H1 (cell line): Measurements from ENCODE around the gene GLB1L2. TPM values are rescaled to one million over a fixed set of nuclear protein-coding genes. Genes with fewer than 3 reads are reported as not detected.

Experiments
- CTCF ChIA-PET: fragments of 300-600 bp; sonication (Branson Sonifier 250); formaldehyde crosslinking; loops from one replicate; lab custom pipeline; 2021; ENCODE audit not compliant: partially characterized antibody; lab: Charles Lee
- POLR2A ChIA-PET: fragments of 300-600 bp; sonication (Branson Sonifier 250); formaldehyde crosslinking; loops from one replicate; lab custom pipeline; 2021; ENCODE audit warnings: inconsistent platforms; ENCODE audit not compliant: partially characterized antibody; lab: Charles Lee
- DNase-seq, 2 experiments: peaks; one replicate each; pipeline versions ENCODE4 v3.0.0 to v3.0.0-alpha.2; 2010 to 2022; ENCODE audit warnings: low spot score in 2 of 2, low read depth in 1 of 2, mixed read lengths in 1 of 2
- FAIRE-seq: peaks from 2 replicates; lab custom pipeline; 2011; peaks lifted over from hg19 to GRCh38; lab: Jason Lieb, UNC
- H2AFZ ChIP-seq: 2 replicates; pipeline ENCODE4 v1.8.1; 2012; ENCODE audit warnings: low read length, inconsistent platforms
- H2AK5ac ChIP-seq: 2 replicates; pipeline ENCODE4 v1.6.1; 2013; ENCODE audit warnings: low read depth, low read length
- H2BK120ac ChIP-seq: replicated peaks from 2 replicates; pipeline ENCODE3; 2013; ENCODE audit warnings: low read depth, low read length, inconsistent platforms
- H2BK12ac ChIP-seq: 2 replicates; pipeline ENCODE4 v1.6.1; 2013; ENCODE audit warnings: low read depth, low read length
- H2BK15ac ChIP-seq: 2 replicates; pipeline ENCODE4 v1.6.1; 2013; ENCODE audit warnings: low read length
- H2BK20ac ChIP-seq: 2 replicates; pipeline ENCODE4 v1.6.1; 2013; ENCODE audit warnings: low read length
- H2BK5ac ChIP-seq: 2 replicates; pipeline ENCODE4 v1.6.1; 2013; ENCODE audit warnings: low read depth, low read length
- H3K14ac ChIP-seq: 2 replicates; pipeline ENCODE4 v1.6.1; 2013; ENCODE audit warnings: inconsistent platforms; ENCODE audit not compliant: insufficient read length
- H3K18ac ChIP-seq: 2 replicates; pipeline ENCODE4 v1.6.1; 2013; ENCODE audit warnings: low read length; ENCODE audit errors: extremely low read depth
- H3K23ac ChIP-seq: 2 replicates; pipeline ENCODE4 v1.6.1; 2013; ENCODE audit warnings: inconsistent platforms; ENCODE audit not compliant: insufficient read length
- H3K23me2 ChIP-seq: 2 replicates; pipeline ENCODE4 v1.6.1; 2013; ENCODE audit warnings: low read depth, low read length
- H3K27ac ChIP-seq: 2 replicates; pipeline ENCODE4 v1.6.1; 2011; ENCODE audit warnings: low read depth, low read length, inconsistent platforms
- H3K27me3 ChIP-seq, 4 experiments: replicated peaks in 1 of 4; 1 replicate in 1 of 4; 2 replicates in 3 of 4; pipeline versions ENCODE4 v1.6.1 to v1.8.1; 2011 to 2013; ENCODE audit warnings: low read length in 3 of 4, mild to moderate bottlenecking in 3 of 4, inconsistent platforms in 2 of 4, mixed read lengths in 2 of 4, moderate library complexity in 1 of 4; ENCODE audit not compliant: control insufficient read depth in 3 of 4, insufficient read depth in 3 of 4; ENCODE audit errors: extremely low read depth in 1 of 4
- H3K36me3 ChIP-seq, 4 experiments: 2 replicates each; pipeline versions ENCODE4 v1.6.1 to v1.8.1; 2011 to 2013; ENCODE audit warnings: mild to moderate bottlenecking in 4 of 4, low read length in 3 of 4, moderate library complexity in 2 of 4, control low read depth in 1 of 4, inconsistent platforms in 1 of 4; ENCODE audit not compliant: insufficient read depth in 4 of 4, control insufficient read depth in 2 of 4
- H3K4ac ChIP-seq: replicated peaks from 2 replicates; pipeline ENCODE3; 2013; ENCODE audit warnings: low read length, low read depth, mixed read lengths, inconsistent platforms; ENCODE audit not compliant: insufficient read length
- H3K4me1 ChIP-seq, 4 experiments: replicated peaks in 1 of 4; 1 replicate in 1 of 4; 2 replicates in 3 of 4; pipeline versions ENCODE4 v1.6.1 to v1.8.1; 2011 to 2013; ENCODE audit warnings: low read length in 3 of 4, inconsistent platforms in 2 of 4, mixed read lengths in 1 of 4; ENCODE audit not compliant: insufficient read depth in 4 of 4, control insufficient read depth in 3 of 4
- H3K4me2 ChIP-seq, 2 experiments: 2 replicates each; pipeline versions ENCODE4 v1.6.1 to v1.8.1; 2011 to 2013; ENCODE audit warnings: low read depth in 2 of 2, low read length in 2 of 2, control low read depth in 1 of 2, inconsistent platforms in 1 of 2, mild to moderate bottlenecking in 1 of 2; ENCODE audit not compliant: insufficient read depth in 1 of 2
- H3K4me3 ChIP-seq, 4 experiments: fragments of 200-600, 300-600 bp in 1 of 4; sonication (generic), shearing (Covaris generic), sonication (Bioruptor Twin) in 1 of 4; 2 replicates each; pipeline versions ENCODE4 v1.5.1 to v1.8.1; 2011 to 2016; ENCODE audit warnings: low read length in 4 of 4, low read depth in 3 of 4, control low read depth in 2 of 4, inconsistent platforms in 2 of 4, mild to moderate bottlenecking in 2 of 4, mixed read lengths in 1 of 4, moderate library complexity in 1 of 4; ENCODE audit not compliant: insufficient read depth in 2 of 4; ENCODE audit errors: extremely low read depth in 1 of 4
- H3K56ac ChIP-seq: replicated peaks from 2 replicates; pipeline ENCODE3; 2013; ENCODE audit warnings: low read depth, mild to moderate bottlenecking, mixed read lengths, low read length, inconsistent platforms; ENCODE audit not compliant: insufficient read length
- H3K79me1 ChIP-seq: 2 replicates; pipeline ENCODE4 v1.6.1; 2013; ENCODE audit warnings: low read depth, low read length, control low read depth
- H3K79me2 ChIP-seq, 2 experiments: 2 replicates each; pipeline versions ENCODE4 v1.6.1 to v1.8.1; 2012 to 2013; ENCODE audit warnings: low read length in 2 of 2, mild to moderate bottlenecking in 2 of 2, inconsistent platforms in 1 of 2; ENCODE audit not compliant: insufficient read depth in 2 of 2, control insufficient read depth in 1 of 2
- H3K9ac ChIP-seq, 4 experiments: replicated peaks in 1 of 4; 1 replicate in 1 of 4; 2 replicates in 3 of 4; pipeline versions ENCODE4 v1.6.1 to v1.8.1; 2011 to 2013; ENCODE audit warnings: low read depth in 3 of 4, low read length in 3 of 4, control low read depth in 2 of 4, mild to moderate bottlenecking in 2 of 4, moderate library complexity in 2 of 4, inconsistent platforms in 1 of 4; ENCODE audit errors: extremely low read depth in 1 of 4
- H3K9me3 ChIP-seq, 2 experiments: 2 replicates each; pipeline versions ENCODE4 v1.6.1 to v1.8.1; 2012 to 2013; ENCODE audit warnings: mild to moderate bottlenecking in 2 of 2, moderate library complexity in 2 of 2, control low read depth in 1 of 2, inconsistent platforms in 1 of 2, low read depth in 1 of 2, low read length in 1 of 2, mixed read lengths in 1 of 2; ENCODE audit not compliant: insufficient read depth in 2 of 2
- H4K20me1 ChIP-seq, 2 experiments: replicated peaks in 1 of 2; 2 replicates each; pipeline versions ENCODE3 to v1.8.1; 2011 to 2013; ENCODE audit warnings: inconsistent platforms in 2 of 2, low read length in 2 of 2, mild to moderate bottlenecking in 1 of 2; ENCODE audit not compliant: insufficient read depth in 2 of 2, control insufficient read depth in 1 of 2
- H4K5ac ChIP-seq: 2 replicates; pipeline ENCODE4 v1.6.1; 2013; ENCODE audit warnings: low read length, low read depth, mixed read lengths, inconsistent platforms; ENCODE audit not compliant: insufficient read length
- H4K8ac ChIP-seq: 2 replicates; pipeline ENCODE4 v1.8.0; 2013; ENCODE audit warnings: mild to moderate bottlenecking, moderate library complexity, low read length, inconsistent platforms; ENCODE audit not compliant: insufficient read depth; ENCODE audit errors: extremely low read depth
- H4K91ac ChIP-seq: replicated peaks from 2 replicates; pipeline ENCODE3; 2013; ENCODE audit warnings: low read length, mixed read lengths, inconsistent platforms; ENCODE audit not compliant: insufficient read length
- ATF2 ChIP-seq: IDR thresholded peaks from 2 replicates; pipeline ENCODE4 v1.6.1; 2012; ENCODE audit warnings: low read length, inconsistent platforms
- CHD1 ChIP-seq: IDR thresholded peaks from 2 replicates; pipeline ENCODE4 v1.6.1; 2012; ENCODE audit warnings: low read depth, low read length, improper control_type of control experiment
- CREB1 ChIP-seq: IDR thresholded peaks from 2 replicates; pipeline ENCODE4 v1.6.1; 2012; ENCODE audit warnings: inconsistent platforms
- EZH2 ChIP-seq: fragments of 200-600 bp; sonication (generic); IDR thresholded peaks from 2 replicates; pipeline ENCODE4 v1.7.1; 2012; ENCODE audit warnings: low read depth, mild to moderate bottlenecking, moderate library complexity, low read length, inconsistent platforms; ENCODE audit not compliant: severe bottlenecking
- RFX5 ChIP-seq: IDR thresholded peaks from 2 replicates; pipeline ENCODE4 v1.6.1; 2011; ENCODE audit warnings: low read depth, low read length, improper control_type of control experiment, borderline replicate concordance
- TCF12 ChIP-seq: IDR thresholded peaks from 2 replicates; pipeline ENCODE4 v1.6.1; 2011; ENCODE audit warnings: low read depth, mild to moderate bottlenecking, low read length
- TEAD4 ChIP-seq: IDR thresholded peaks from 2 replicates; pipeline ENCODE4 v1.6.1; 2012; ENCODE audit warnings: low read depth, low read length, inconsistent platforms, mixed read lengths
- WGBS, 2 experiments: shearing (Covaris generic) in 1 of 2; methylation state at CpG; one replicate each; pipeline versions ENCODE4 v1.1.6 to v1.1.7; 2013 to 2015; ENCODE audit warnings: low lambda C conversion rate in 2 of 2, mixed read lengths in 2 of 2, inconsistent platforms in 1 of 2, low coverage in 1 of 2, missing lambda C conversion rate in 1 of 2; ENCODE audit not compliant: insufficient replicate concordance in 2 of 2, insufficient coverage in 1 of 2, insufficient read length in 1 of 2; ENCODE audit errors: extremely low coverage in 1 of 2, missing lambda C conversion rate in 1 of 2; 5-methylcytosine and 5-hydroxymethylcytosine counted together
- polyA plus RNA-seq, 7 experiments: library from polyadenylated mRNA; depleted of rRNA in 3 of 7; stranded (reverse) in 5 of 7; unstranded in 2 of 7; fragments of >200 nt in 5 of 7; fragments of 200-250 nt in 2 of 7; gene quantifications; 1 replicate in 5 of 7; 2 replicates in 1 of 7; 4 replicates in 1 of 7; pipeline versions ENCODE4 v1.2.1 to v1.2.3, GENCODE V29; 2011 to 2013; ENCODE audit warnings: missing spikeins in 2 of 7, mixed read lengths in 2 of 7
- total RNA-seq: library from RNA; stranded (reverse); fragmentation: NEBNext Ultra II Directional; extraction: Animal tissue kit (Norgen Biotek cat#: 25700); gene quantifications from 2 replicates; pipeline ENCODE4 v1.2.1, GENCODE V29; 2021
- TF ChIP-seq, protein P1 (sequence below), 3 experiments: IDR thresholded peaks; 1 replicate in 2 of 3; 2 replicates in 1 of 3; pipeline versions ENCODE4 v1.5.1 to v1.6.1; 2011; ENCODE audit warnings: low read length in 3 of 3, mild to moderate bottlenecking in 3 of 3, inconsistent platforms in 2 of 3, low read depth in 1 of 3, moderate library complexity in 1 of 3; ENCODE audit not compliant: insufficient read depth in 1 of 3; ENCODE audit errors: control extremely low read depth in 1 of 3
- TF ChIP-seq, protein P2 (sequence below): IDR thresholded peaks from 2 replicates; pipeline ENCODE4 v1.6.1; 2011; ENCODE audit warnings: low read length, improper control_type of control experiment

The GLB1L2 gene
- total and polyA plus RNA-seq, 2 of the 8 experiments (the other 6 are each of a cell fraction or from before 2014, with no cell fraction given) = 4.4 to 7.9 TPM

GRCh38 chr11:134339756-134340155 lies 8.0 kb downstream of the GLB1L2 start:
- H3K56ac ChIP-seq = no peak overlapping the region
- ChIA-PET POLR2A (no interaction called here), CTCF (interaction anchor here (0.7 to 1.3 kb wide), 3 partner anchors 20 to 97 kb away, joined by 3 read pairs; no protein-coding TSS in a partner anchor)
- no peaks in the 10 kb centered on the region for H3K9me3 ChIP-seq
- H3K79me2 ChIP-seq = no peaks in the 10 kb centered on the region
- H3K4me1 ChIP-seq = no peaks in the 10 kb centered on the region
- no peak overlapping the region for H3K23ac ChIP-seq
- WGBS, 2 experiments = 85% methylated on average over 4 of the region's 4 CpGs; no CpG with 5 or more reads in 1 of the 2 experiments
- H2BK12ac ChIP-seq = no peak overlapping the region
- H3K27ac ChIP-seq = no peak overlapping the region
- H4K91ac ChIP-seq = no peak overlapping the region
- H3K9ac ChIP-seq = no peak overlapping the region
- H2BK5ac ChIP-seq = no peak overlapping the region
- no peak overlapping the region for H3K18ac ChIP-seq
- no peak overlapping the region for H3K4me3 ChIP-seq
- H2BK120ac ChIP-seq = no peak overlapping the region
- H2BK20ac ChIP-seq = no peak overlapping the region
- no peaks in the 10 kb centered on the region for H3K23me2 ChIP-seq
- no peaks in the 10 kb centered on the region for H4K20me1 ChIP-seq
- no peaks in the 10 kb centered on the region; a peak in 1 of 7 replicates for H3K27me3 ChIP-seq
- no peak overlapping the region for H2AK5ac ChIP-seq
- no peak overlapping the region for H4K8ac ChIP-seq
- H3K36me3 ChIP-seq = no peaks in the 10 kb centered on the region
- no peak overlapping the region for H3K14ac ChIP-seq
- H3K4me2 ChIP-seq = no peak overlapping the region
- H3K4ac ChIP-seq = no peak overlapping the region
- no peak overlapping the region for H4K5ac ChIP-seq
- H3K79me1 ChIP-seq = no peaks in the 10 kb centered on the region
- H2AFZ ChIP-seq = no peak overlapping the region
- FAIRE-seq (no peak), DNase-seq (no peak)
- no peak overlapping the region for H2BK15ac ChIP-seq
- TF ChIP-seq, protein P1, sequence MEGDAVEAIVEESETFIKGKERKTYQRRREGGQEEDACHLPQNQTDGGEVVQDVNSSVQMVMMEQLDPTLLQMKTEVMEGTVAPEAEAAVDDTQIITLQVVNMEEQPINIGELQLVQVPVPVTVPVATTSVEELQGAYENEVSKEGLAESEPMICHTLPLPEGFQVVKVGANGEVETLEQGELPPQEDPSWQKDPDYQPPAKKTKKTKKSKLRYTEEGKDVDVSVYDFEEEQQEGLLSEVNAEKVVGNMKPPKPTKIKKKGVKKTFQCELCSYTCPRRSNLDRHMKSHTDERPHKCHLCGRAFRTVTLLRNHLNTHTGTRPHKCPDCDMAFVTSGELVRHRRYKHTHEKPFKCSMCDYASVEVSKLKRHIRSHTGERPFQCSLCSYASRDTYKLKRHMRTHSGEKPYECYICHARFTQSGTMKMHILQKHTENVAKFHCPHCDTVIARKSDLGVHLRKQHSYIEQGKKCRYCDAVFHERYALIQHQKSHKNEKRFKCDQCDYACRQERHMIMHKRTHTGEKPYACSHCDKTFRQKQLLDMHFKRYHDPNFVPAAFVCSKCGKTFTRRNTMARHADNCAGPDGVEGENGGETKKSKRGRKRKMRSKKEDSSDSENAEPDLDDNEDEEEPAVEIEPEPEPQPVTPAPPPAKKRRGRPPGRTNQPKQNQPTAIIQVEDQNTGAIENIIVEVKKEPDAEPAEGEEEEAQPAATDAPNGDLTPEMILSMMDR (IDR thresholded peaks at IDR 0.05; ENCODE audit: control extremely low read depth in 1 of 3, insufficient read depth in 1 of 3, low read depth in 1 of 3, low read length in 3 of 3) = no peak
- TF ChIP-seq CHD1 (no peak), EZH2 (no peak), ATF2 (no peak), CREB1 (no peak), TCF12 (no peak), RFX5 (no peak), TEAD4 (no peak)
- TF ChIP-seq, protein P2, sequence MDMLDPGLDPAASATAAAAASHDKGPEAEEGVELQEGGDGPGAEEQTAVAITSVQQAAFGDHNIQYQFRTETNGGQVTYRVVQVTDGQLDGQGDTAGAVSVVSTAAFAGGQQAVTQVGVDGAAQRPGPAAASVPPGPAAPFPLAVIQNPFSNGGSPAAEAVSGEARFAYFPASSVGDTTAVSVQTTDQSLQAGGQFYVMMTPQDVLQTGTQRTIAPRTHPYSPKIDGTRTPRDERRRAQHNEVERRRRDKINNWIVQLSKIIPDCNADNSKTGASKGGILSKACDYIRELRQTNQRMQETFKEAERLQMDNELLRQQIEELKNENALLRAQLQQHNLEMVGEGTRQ = no peak
